Lower lobe of right lung (tissue), 2 donors: ENCODE results near the gene FHIP1B. TPM values are rescaled to one million over a fixed set of nuclear protein-coding genes. Genes with fewer than 3 reads are reported as not detected.

Source experiments
- ATAC-seq, 2 donors: fragments of 200-7000 bp; cut with Tn5 transposase; one replicate each; pipeline ENCODE4 v1.9.1; 2020 to 2022; ENCODE audit warnings: mild to moderate bottlenecking in 2 of 2, moderate library complexity in 2 of 2
- DNase-seq: peaks from one replicate; pipeline ENCODE4 v3.0.0-alpha.2; 2020
- H3K27ac ChIP-seq: fragments of 200-600 bp; one replicate; pipeline ENCODE4 v1.8.0; 2022
- H3K27me3 ChIP-seq: fragments of 200-600 bp; one replicate; pipeline ENCODE4 v1.8.0; 2022; ENCODE audit warnings: low read depth
- H3K36me3 ChIP-seq: fragments of 200-600 bp; one replicate; pipeline ENCODE4 v1.8.0; 2022; ENCODE audit warnings: mild to moderate bottlenecking
- H3K4me1 ChIP-seq: fragments of 200-600 bp; one replicate; pipeline ENCODE4 v1.8.0; 2022
- H3K4me3 ChIP-seq: fragments of 200-600 bp; one replicate; pipeline ENCODE4 v1.8.0; 2022; ENCODE audit warnings: mild to moderate bottlenecking
- H3K9me3 ChIP-seq: fragments of 200-600 bp; one replicate; pipeline ENCODE4 v1.8.0; 2022
- intact Hi-C: fragments of 100-400 bp; cut with DNase I; formaldehyde crosslinking; loops from one replicate; pipeline ENCODE4 v1.11.0; 2022
- total RNA-seq: library from RNA; stranded (reverse); fragmentation: NEBNext Ultra II Directional; extraction: Animal tissue kit (Norgen Biotek cat#: 25700); gene quantifications from one replicate; pipeline ENCODE4 v1.2.1, GENCODE V29; 2021
- TF ChIP-seq, protein P1 (sequence below): fragments of 200-600 bp; IDR thresholded peaks from one replicate; pipeline ENCODE4 v1.8.0; 2022; ENCODE audit warnings: antibody characterized with exemption, mild to moderate bottlenecking
- donor health status: DM: no; HTN: yes; CAD: no; lungs with severe emphysema.

Gene FHIP1B
- total RNA-seq, 1 donor from 2014 or later: 37.1 TPM

- DNase-seq (no peak), ATAC-seq (no peak)
- TF ChIP-seq, protein P1, sequence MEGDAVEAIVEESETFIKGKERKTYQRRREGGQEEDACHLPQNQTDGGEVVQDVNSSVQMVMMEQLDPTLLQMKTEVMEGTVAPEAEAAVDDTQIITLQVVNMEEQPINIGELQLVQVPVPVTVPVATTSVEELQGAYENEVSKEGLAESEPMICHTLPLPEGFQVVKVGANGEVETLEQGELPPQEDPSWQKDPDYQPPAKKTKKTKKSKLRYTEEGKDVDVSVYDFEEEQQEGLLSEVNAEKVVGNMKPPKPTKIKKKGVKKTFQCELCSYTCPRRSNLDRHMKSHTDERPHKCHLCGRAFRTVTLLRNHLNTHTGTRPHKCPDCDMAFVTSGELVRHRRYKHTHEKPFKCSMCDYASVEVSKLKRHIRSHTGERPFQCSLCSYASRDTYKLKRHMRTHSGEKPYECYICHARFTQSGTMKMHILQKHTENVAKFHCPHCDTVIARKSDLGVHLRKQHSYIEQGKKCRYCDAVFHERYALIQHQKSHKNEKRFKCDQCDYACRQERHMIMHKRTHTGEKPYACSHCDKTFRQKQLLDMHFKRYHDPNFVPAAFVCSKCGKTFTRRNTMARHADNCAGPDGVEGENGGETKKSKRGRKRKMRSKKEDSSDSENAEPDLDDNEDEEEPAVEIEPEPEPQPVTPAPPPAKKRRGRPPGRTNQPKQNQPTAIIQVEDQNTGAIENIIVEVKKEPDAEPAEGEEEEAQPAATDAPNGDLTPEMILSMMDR: no peak
- H3K36me3 ChIP-seq: no peaks in the 10 kb centered on the region
- no peaks in the 10 kb centered on the region for H3K9me3 ChIP-seq
- H3K4me3 ChIP-seq: no peak overlapping the region
- H3K4me1 ChIP-seq: no peaks in the 10 kb centered on the region
- H3K27ac ChIP-seq: no peak overlapping the region
- H3K27me3 ChIP-seq: no peaks in the 10 kb centered on the region
- intact Hi-C loops: no loop called here
Measured at GRCh38 chr11:6270584-6271246, 36.3 kb upstream of the FHIP1B start.

- no peak for DNase-seq
- TF ChIP-seq, protein P1: peak; percentile 17
- ATAC-seq: peak; percentile 26 to 37
- no peaks in the 10 kb centered on the region for H3K36me3 ChIP-seq
- no peak overlapping the region for H3K4me3 ChIP-seq
- intact Hi-C loops: no loop called here
- H3K9me3 ChIP-seq: no peaks in the 10 kb centered on the region
- H3K4me1 ChIP-seq: no peaks in the 10 kb centered on the region
- no peak overlapping the region for H3K27ac ChIP-seq
- no peaks in the 10 kb centered on the region for H3K27me3 ChIP-seq
Measured at GRCh38 chr11:6269994-6270393, 35.6 kb upstream of the FHIP1B start.

GRCh38 chr11:6268820-6269219 lies 34.4 kb upstream of the FHIP1B start:
- Histone ChIP-seq H3K27ac (no peak overlapping the region), H3K4me3 (no peak overlapping the region), H3K27me3 (no peaks in the 10 kb centered on the region), H3K36me3 (no peaks in the 10 kb centered on the region), H3K9me3 (no peaks in the 10 kb centered on the region), H3K4me1 (no peaks in the 10 kb centered on the region)
- intact Hi-C loops: no loop called here
- DNase-seq (no peak), ATAC-seq (no peak)
- TF ChIP-seq, protein P1: no peak

DNA sequence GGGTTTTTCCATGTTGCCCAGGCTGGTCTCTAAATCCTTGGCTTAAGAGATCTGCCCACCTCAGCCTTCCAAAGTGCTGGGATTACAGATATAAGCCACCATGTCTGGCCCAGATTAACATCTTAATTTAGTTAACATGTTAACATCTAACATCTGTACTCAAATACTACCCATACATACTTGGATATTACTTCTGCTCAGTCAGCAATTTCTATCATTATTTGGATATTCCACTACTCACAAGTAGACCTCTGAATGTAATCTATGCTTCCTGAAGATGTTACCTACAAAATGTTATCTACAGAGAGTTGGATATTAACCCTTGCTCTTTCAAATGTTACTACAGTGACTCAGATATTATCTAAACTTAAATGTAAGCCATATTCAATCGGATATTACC lies 29.2 kb upstream of the FHIP1B start:
- H3K27ac ChIP-seq: no peak overlapping the region
- H3K4me3 ChIP-seq: no peak overlapping the region
- H3K27me3 ChIP-seq: peaks cover 20% of the 10 kb centered on the region
- DNase-seq: no peak
- peaks cover 9% of the 10 kb centered on the region for H3K4me1 ChIP-seq
- TF ChIP-seq, protein P1: no peak
- H3K9me3 ChIP-seq: no peaks in the 10 kb centered on the region
- no peaks in the 10 kb centered on the region for H3K36me3 ChIP-seq
- intact Hi-C loops: no loop called here
- ATAC-seq: no peak

GRCh38 chr11:6260207-6260726 lies 25.8 kb upstream of the FHIP1B start:
- Histone ChIP-seq H3K27ac (no peak overlapping the region), H3K9me3 (no peaks in the 10 kb centered on the region), H3K4me3 (no peak overlapping the region), H3K4me1 (peaks cover 12% of the 10 kb centered on the region), H3K36me3 (no peaks in the 10 kb centered on the region), H3K27me3 (peaks cover 46% of the 10 kb centered on the region)
- ATAC-seq (no peak), DNase-seq (no peak)
- intact Hi-C loops: no loop called here
- TF ChIP-seq, protein P1: no peak
